ENCODE results near the gene ERCC2.

DNA sequence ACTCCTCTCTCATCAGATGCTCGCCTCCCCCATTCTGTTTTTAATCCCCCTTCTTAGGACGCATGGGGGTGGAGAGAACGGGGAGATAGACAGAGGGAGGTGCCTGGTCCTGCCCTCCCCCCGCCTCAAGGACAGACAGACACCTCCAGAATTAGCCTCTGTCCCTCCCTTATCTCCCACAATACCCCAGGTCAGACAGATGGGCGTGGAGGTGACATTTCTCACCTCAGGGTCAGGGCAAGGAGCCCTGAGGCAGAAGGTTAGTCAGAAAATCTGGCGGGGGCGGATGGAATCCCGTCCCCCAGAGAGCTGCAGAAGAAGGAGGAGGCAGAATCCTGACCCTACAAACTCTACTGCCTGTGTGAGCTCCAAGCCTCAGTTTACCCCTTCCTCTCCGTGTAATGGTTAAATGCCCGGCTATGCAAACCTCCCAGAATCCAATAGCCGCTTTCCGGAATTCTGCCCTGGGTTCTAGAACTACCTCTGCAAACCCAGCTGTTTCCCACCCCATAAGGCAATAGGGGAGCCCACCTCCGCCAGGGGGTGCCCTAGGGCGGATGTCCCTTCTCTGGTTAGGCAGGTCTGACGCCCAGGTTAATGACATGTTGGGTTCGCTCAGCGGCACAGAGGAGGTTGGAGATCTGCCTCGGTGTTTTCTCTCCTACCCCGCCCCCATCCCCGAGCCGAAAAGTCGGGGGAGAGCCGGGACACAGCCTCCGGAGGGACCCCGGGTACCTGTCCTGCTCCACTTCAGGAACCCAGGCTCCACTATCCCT lies 33.6 kb upstream of the ERCC2 start:
- TF ChIP-seq, protein P1, sequence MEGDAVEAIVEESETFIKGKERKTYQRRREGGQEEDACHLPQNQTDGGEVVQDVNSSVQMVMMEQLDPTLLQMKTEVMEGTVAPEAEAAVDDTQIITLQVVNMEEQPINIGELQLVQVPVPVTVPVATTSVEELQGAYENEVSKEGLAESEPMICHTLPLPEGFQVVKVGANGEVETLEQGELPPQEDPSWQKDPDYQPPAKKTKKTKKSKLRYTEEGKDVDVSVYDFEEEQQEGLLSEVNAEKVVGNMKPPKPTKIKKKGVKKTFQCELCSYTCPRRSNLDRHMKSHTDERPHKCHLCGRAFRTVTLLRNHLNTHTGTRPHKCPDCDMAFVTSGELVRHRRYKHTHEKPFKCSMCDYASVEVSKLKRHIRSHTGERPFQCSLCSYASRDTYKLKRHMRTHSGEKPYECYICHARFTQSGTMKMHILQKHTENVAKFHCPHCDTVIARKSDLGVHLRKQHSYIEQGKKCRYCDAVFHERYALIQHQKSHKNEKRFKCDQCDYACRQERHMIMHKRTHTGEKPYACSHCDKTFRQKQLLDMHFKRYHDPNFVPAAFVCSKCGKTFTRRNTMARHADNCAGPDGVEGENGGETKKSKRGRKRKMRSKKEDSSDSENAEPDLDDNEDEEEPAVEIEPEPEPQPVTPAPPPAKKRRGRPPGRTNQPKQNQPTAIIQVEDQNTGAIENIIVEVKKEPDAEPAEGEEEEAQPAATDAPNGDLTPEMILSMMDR (IDR thresholded peaks at IDR 0.05; ENCODE audit: insufficient read depth, low read length, poor library complexity, severe bottlenecking) = peak; percentile 64
- TF ChIP-seq EZH2phosphoT487 (conservative IDR thresholded peaks at IDR 0.05; ENCODE audit: low read length) = no peak
